ENCODE results near the gene DAAM1. TPM values are rescaled to one million over a fixed set of nuclear protein-coding genes. Genes with fewer than 3 reads are reported as not detected.

The DAAM1 gene
- total RNA-seq, 1 experiment from 2014 or later = 11.5 TPM

DNA sequence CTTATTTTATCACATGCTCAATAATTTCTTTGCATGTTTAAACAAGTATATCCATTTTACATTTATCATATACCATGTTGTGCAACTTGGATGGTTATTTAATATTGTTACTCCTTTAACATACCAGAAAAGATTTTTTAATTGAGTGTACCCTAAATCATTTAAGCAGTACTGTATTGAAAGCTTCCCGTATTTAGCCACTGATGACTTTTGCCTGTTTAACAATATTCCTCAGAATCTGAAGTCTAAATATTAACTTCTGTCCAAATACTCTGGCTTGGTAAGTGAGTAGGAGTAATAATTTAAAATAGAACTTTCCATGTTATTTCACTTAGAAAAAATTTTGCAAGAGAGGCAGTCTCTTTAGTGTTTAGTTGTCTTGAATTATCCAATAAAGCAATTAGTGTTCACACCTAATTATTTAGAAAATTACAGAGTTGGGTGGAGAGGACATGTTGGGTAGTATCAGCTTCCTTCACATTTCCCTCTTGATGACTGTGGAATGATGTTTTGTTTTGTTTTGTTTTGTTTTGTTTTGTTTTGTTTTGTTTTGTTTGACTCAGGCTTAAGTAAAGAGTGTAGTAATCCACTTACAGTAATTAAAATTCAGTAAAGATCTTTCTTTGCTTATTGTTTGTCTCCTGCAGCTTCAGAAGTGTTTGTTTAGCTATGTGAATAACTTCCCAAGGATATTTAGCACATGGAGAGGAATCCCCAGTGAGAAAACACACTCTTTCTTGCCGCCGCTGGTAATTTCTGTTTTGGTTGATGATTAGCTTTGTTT, 59.5 kb downstream of the DAAM1 start:
- DNase-seq (ENCODE audit: low spot score) = no peak
- TF ChIP-seq CTCF (conservative IDR thresholded peaks at IDR 0.05; ENCODE audit: low read depth, low read length) (no peak), EZH2 (IDR thresholded peaks at IDR 0.05; ENCODE audit: borderline replicate concordance, low read depth, low read length, poor library complexity, severe bottlenecking) (no peak)
- Histone ChIP-seq H3K27me3 (replicated peaks; ENCODE audit: insufficient read depth, low read depth, low read length, poor library complexity) (no peaks in the 10 kb centered on the region), H3K4me1 (ENCODE audit: insufficient read depth, low read length, poor library complexity, severe bottlenecking) (peaks cover 21% of the 10 kb centered on the region), H3K4me3 (ENCODE audit: low read depth, low read length, poor library complexity, severe bottlenecking) (no peak overlapping the region), H3K9me3 (ENCODE audit: low read depth, low read length, poor library complexity, severe bottlenecking) (no peaks in the 10 kb centered on the region), H3K36me3 (ENCODE audit: insufficient read depth, low read length, poor library complexity, severe bottlenecking) (no peaks in the 10 kb centered on the region), H3K27ac (ENCODE audit: low read depth, low read length, poor library complexity, severe bottlenecking) (no peak overlapping the region)
- BruUV-seq (replicated peaks) = no TSS peak
- intact Hi-C loops (cut with micrococcal nuclease; ENCODE audit: unreplicated experiment) = no loop called here
- ChIA-PET POLR2A (ENCODE audit: low non-redundant PET) (no interaction called here), CTCF (no interaction called here)

- intact Hi-C loops (cut with micrococcal nuclease; ENCODE audit: unreplicated experiment) = no loop called here
- CTCF ChIA-PET = no interaction called here
- TF ChIP-seq EZH2 (IDR thresholded peaks at IDR 0.05; ENCODE audit: borderline replicate concordance, low read depth, low read length, poor library complexity, severe bottlenecking) (no peak), CTCF (conservative IDR thresholded peaks at IDR 0.05; ENCODE audit: low read depth, low read length) (no peak)
Observed at GRCh38 chr14:59249029-59249428, 60.6 kb downstream of the DAAM1 start.

DNA sequence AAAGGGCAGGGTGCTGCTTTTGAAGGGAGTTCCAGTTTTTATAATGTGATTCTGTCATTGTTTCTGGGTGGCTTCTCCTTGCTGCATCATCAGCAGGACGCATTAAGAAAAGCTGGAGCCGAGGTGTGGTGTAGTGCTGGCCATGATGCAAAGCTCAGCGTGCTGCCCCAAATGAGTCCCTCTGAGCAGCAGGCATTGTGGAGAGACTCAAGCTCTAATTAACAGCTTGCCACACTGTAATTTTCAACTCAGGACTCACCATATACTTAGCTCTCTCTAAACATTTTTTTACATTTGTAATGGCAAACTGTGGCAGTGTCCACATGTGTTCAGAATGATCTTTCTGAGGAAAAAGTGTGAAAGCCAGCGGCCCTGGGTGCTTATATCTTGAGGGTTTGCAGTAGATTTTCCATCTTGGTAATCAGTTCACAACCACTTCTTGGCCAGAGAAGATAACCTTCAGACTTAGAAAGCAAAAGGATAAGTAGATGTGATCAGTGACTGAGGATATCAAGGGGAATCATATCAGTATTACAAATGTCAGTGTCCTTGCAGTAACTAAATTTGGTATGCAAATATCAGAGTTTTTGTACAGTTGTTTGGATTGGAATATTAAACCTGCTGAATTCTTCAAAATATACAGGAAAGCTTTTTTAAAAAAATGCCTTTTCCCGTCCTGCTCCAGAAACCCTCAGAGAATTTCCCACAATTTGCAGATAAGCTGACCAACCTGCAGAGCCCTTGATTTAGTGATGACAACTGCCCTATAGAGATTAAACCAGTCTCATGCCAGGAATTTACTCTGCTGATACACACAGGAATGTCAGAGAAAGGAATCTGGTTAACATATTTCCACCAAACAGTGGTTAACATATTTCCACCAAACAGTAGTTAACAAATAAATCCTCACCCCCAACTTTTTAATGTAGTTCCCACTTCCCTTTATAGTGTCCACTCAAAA, 63.6 kb downstream of the DAAM1 start:
- no TSS peak for BruUV-seq (replicated peaks)
- Histone ChIP-seq H3K36me3 (ENCODE audit: insufficient read depth, low read length, poor library complexity, severe bottlenecking) (no peaks in the 10 kb centered on the region), H3K27ac (ENCODE audit: low read depth, low read length, poor library complexity, severe bottlenecking) (no peak overlapping the region), H3K4me3 (ENCODE audit: low read depth, low read length, poor library complexity, severe bottlenecking) (no peak overlapping the region), H3K4me1 (ENCODE audit: insufficient read depth, low read length, poor library complexity, severe bottlenecking) (peaks cover 30% of the 10 kb centered on the region), H3K9me3 (ENCODE audit: low read depth, low read length, poor library complexity, severe bottlenecking) (no peaks in the 10 kb centered on the region), H3K27me3 (replicated peaks; ENCODE audit: insufficient read depth, low read depth, low read length, poor library complexity) (no peaks in the 10 kb centered on the region)
- intact Hi-C loops (cut with micrococcal nuclease; ENCODE audit: unreplicated experiment) = no loop called here
- ChIA-PET POLR2A (ENCODE audit: low non-redundant PET) (no interaction called here), CTCF (no interaction called here)
- no peak for DNase-seq (ENCODE audit: low spot score)
- TF ChIP-seq CTCF (conservative IDR thresholded peaks at IDR 0.05; ENCODE audit: low read depth, low read length) (no peak), EZH2 (IDR thresholded peaks at IDR 0.05; ENCODE audit: borderline replicate concordance, low read depth, low read length, poor library complexity, severe bottlenecking) (no peak)

More at GRCh38 chr14:59249029-59249428, 60.6 kb downstream of the DAAM1 start:
- no peaks in the 10 kb centered on the region for H3K27me3 ChIP-seq (replicated peaks; ENCODE audit: insufficient read depth, low read depth, low read length, poor library complexity)
- H3K4me1 ChIP-seq (ENCODE audit: insufficient read depth, low read length, poor library complexity, severe bottlenecking) = peaks cover 21% of the 10 kb centered on the region
- peak overlapping the region; percentile 28 for H3K27ac ChIP-seq (ENCODE audit: low read depth, low read length, poor library complexity, severe bottlenecking)
- POLR2A ChIA-PET (ENCODE audit: low non-redundant PET) = no interaction called here
- DNase-seq (ENCODE audit: low spot score) = peak; percentile 9
- BruUV-seq (replicated peaks) = no TSS peak
- no peak overlapping the region for H3K4me3 ChIP-seq (ENCODE audit: low read depth, low read length, poor library complexity, severe bottlenecking)
- H3K36me3 ChIP-seq (ENCODE audit: insufficient read depth, low read length, poor library complexity, severe bottlenecking) = no peaks in the 10 kb centered on the region
- H3K9me3 ChIP-seq (ENCODE audit: low read depth, low read length, poor library complexity, severe bottlenecking) = no peaks in the 10 kb centered on the region
